ENCODE data around the gene DCLK1. TPM values are rescaled to one million over a fixed set of nuclear protein-coding genes. Genes with fewer than 3 reads are reported as not detected.

The DCLK1 gene
- total RNA-seq, 1 donor from 2014 or later = not detected

DNA sequence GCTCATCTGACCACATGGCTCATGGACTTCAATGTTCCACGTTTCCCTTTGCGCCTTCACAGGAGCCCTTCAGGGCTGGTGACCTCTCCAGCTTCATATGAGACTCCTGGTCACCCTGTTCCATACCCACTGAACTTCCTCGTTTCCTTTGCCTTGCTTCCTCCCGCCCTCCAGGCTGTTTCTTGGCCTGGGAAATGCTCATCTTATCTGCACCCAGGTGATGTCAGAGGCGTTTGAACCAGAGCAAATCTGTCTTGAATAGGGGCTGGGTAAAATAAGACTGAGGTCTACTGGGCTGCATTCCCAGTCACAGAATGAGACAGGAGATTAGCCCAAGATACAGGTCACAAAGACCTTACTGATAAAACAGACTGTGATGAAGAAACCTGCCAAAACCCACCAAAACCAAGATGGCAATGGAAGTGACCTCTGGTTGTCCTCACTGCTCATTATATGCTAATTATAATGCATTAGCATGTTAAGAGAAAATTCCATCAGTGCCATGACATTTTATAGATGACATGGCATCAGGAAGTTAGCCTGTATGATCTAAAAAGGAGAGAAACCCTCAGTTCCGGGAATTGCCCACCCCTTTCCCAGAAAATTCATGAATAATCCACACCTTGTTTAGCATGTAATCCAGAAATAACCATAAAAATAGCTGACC, 102.7 kb downstream of the DCLK1 start:
- TF ChIP-seq, protein P1, sequence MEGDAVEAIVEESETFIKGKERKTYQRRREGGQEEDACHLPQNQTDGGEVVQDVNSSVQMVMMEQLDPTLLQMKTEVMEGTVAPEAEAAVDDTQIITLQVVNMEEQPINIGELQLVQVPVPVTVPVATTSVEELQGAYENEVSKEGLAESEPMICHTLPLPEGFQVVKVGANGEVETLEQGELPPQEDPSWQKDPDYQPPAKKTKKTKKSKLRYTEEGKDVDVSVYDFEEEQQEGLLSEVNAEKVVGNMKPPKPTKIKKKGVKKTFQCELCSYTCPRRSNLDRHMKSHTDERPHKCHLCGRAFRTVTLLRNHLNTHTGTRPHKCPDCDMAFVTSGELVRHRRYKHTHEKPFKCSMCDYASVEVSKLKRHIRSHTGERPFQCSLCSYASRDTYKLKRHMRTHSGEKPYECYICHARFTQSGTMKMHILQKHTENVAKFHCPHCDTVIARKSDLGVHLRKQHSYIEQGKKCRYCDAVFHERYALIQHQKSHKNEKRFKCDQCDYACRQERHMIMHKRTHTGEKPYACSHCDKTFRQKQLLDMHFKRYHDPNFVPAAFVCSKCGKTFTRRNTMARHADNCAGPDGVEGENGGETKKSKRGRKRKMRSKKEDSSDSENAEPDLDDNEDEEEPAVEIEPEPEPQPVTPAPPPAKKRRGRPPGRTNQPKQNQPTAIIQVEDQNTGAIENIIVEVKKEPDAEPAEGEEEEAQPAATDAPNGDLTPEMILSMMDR (IDR thresholded peaks at IDR 0.05) = no peak
- ATAC-seq (ENCODE audit: low read depth) = no peak
- Mint-ChIP-seq H3K4me1 (no peaks in the 10 kb centered on the region), H3K4me3 (no peak overlapping the region), H3K36me3 (ENCODE audit: low read depth) (no peaks in the 10 kb centered on the region), H3K9me3 (peaks cover 2% of the 10 kb centered on the region), H3K27me3 (no peaks in the 10 kb centered on the region), H3K27ac (no peak overlapping the region)
- POLR2A ChIA-PET = no interaction called here
- CTCF ChIA-PET = no interaction called here
- DNase-seq = no peak
- intact Hi-C loops (cut with micrococcal nuclease) = no loop called here

DNA sequence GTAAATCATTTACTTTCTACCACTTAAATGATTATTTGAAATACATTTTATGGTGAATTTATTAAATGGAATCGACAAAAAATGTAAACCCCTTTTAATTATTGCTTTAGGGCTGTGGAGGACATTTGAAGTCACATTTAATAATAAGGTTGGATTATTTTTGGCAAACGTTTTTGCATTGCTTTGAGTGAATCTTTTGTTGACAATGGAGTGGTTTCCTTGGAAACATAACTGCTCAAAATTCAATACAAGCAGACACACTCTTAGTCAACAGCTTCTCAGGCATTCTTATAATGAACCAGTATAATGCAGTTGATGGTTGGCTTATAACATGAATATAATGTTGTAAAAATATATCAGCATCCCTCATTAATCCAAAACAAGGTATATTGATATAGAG, 104.7 kb downstream of the DCLK1 start:
- ChIA-PET CTCF (no interaction called here), POLR2A (no interaction called here)
- TF ChIP-seq, protein P1 (IDR thresholded peaks at IDR 0.05) = no peak
- ATAC-seq (ENCODE audit: low read depth) (no peak), DNase-seq (no peak)
- intact Hi-C loops (cut with micrococcal nuclease) = no loop called here
- H3K27ac Mint-ChIP-seq = no peak overlapping the region
- no peak overlapping the region for H3K4me3 Mint-ChIP-seq
- no peaks in the 10 kb centered on the region for H3K36me3 Mint-ChIP-seq (ENCODE audit: low read depth)
- H3K4me1 Mint-ChIP-seq = no peaks in the 10 kb centered on the region
- no peaks in the 10 kb centered on the region for H3K27me3 Mint-ChIP-seq
- H3K9me3 Mint-ChIP-seq = peaks cover 3% of the 10 kb centered on the region

DNA sequence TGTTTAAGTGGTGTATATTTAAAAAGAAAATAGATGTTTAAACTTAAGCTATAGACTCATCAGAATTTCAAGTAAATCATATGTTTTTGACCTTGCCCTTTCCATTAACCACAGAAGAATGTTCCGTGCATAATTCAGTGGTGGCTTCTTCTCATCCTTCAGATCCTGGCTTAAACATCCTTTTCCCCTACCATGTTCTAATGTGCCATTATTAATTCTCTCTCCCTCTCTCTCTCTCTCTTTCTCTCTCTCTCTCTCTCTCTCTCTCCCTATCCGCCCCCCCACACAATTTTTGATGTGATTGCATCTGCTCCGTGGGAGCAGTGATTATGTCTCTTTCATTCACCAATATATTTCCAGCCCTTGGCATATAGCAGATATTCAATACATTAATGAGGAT, 116.4 kb downstream of the DCLK1 start:
- H3K4me3 Mint-ChIP-seq = no peak overlapping the region
- POLR2A ChIA-PET = no interaction called here
- no peak overlapping the region for H3K27ac Mint-ChIP-seq

DNA sequence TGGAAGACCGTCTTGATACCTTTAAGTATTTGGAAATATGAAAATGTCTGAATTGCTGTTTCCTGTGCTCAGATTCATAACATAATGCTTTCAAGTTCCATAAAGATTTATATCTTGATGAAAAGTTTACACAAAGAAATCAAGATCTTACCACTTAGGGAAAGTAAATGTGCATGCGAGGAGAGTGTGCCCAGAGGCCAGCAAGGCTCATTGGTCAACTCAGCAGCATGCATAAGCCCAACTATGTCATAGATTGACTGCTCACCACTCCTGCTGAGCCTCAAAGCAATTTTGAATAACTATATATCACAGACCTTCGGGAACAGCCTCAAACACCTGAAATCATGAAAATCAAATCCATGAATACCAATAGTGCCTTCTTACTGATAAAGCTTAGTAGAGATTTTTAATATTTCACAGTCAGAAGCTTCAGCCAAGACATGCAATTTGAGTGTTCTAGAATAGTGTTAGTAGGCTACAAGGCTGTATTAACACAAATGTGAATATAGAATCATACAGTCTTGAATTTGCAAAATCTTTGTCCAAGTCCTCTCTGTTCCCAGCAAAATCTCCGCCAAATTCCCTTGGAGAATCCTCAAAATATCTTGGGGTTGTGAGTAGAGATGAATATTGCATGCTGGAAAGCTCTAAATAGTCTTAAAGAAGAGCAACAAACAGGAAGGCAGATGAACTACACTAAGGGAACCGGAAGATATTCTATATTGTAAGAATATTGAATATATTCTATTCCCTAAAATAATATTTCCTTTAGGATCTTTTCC, 124.1 kb downstream of the DCLK1 start:
- H3K27ac Mint-ChIP-seq = no peak overlapping the region
- no peak for ATAC-seq (ENCODE audit: low read depth)
- no peak for DNase-seq
- no peak overlapping the region for H3K4me3 Mint-ChIP-seq
- no peaks in the 10 kb centered on the region for H3K36me3 Mint-ChIP-seq (ENCODE audit: low read depth)
- TF ChIP-seq, protein P1 (IDR thresholded peaks at IDR 0.05) = no peak
- intact Hi-C loops (cut with micrococcal nuclease) = no loop called here
- no peaks in the 10 kb centered on the region for H3K4me1 Mint-ChIP-seq
- POLR2A ChIA-PET = no interaction called here
- H3K9me3 Mint-ChIP-seq = no peaks in the 10 kb centered on the region
- H3K27me3 Mint-ChIP-seq = no peaks in the 10 kb centered on the region
- CTCF ChIA-PET = no interaction called here

More for the DNA sequence above, 116.4 kb downstream of the DCLK1 start:
- intact Hi-C loops (cut with micrococcal nuclease) = no loop called here
- no peaks in the 10 kb centered on the region for H3K4me1 Mint-ChIP-seq
- no peak for DNase-seq
- no peaks in the 10 kb centered on the region for H3K36me3 Mint-ChIP-seq (ENCODE audit: low read depth)
- H3K9me3 Mint-ChIP-seq = no peaks in the 10 kb centered on the region
- CTCF ChIA-PET = no interaction called here
- ATAC-seq (ENCODE audit: low read depth) = no peak
- H3K27me3 Mint-ChIP-seq = no peaks in the 10 kb centered on the region
- TF ChIP-seq, protein P1 (IDR thresholded peaks at IDR 0.05) = no peak

DNA sequence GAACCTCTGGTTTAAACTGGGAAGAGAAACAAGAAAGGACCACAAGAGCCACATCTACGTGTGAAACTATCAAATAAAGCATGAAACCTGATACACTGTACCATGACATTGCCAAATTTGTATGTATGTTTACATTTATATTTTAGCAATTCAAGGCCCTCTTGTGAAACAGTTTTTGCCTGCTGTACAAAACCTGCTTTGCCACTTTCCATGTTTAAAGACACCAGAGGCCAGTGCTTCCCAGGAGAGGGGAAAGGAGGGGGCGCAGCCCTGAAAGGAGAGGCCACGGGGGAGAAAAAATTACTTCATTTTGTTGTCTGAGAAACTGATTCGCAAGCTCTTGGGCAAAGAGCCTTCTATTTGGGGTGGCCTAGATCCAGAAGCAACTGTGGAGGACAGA, 124.8 kb downstream of the DCLK1 start:
- Mint-ChIP-seq H3K4me3 (no peak overlapping the region), H3K36me3 (ENCODE audit: low read depth) (no peaks in the 10 kb centered on the region), H3K4me1 (no peaks in the 10 kb centered on the region), H3K27ac (no peak overlapping the region), H3K27me3 (no peaks in the 10 kb centered on the region), H3K9me3 (no peaks in the 10 kb centered on the region)
- TF ChIP-seq, protein P1 (IDR thresholded peaks at IDR 0.05) = no peak
- DNase-seq (no peak), ATAC-seq (ENCODE audit: low read depth) (no peak)
- CTCF ChIA-PET = no interaction called here
- intact Hi-C loops (cut with micrococcal nuclease) = no loop called here
- POLR2A ChIA-PET = no interaction called here

Measured in activated B cell treated with CpG ODN at 0.5 μM for 24 hours (primary cell).